ENCODE data around the gene ERCC6L2.

The ERCC6L2 gene

DNA sequence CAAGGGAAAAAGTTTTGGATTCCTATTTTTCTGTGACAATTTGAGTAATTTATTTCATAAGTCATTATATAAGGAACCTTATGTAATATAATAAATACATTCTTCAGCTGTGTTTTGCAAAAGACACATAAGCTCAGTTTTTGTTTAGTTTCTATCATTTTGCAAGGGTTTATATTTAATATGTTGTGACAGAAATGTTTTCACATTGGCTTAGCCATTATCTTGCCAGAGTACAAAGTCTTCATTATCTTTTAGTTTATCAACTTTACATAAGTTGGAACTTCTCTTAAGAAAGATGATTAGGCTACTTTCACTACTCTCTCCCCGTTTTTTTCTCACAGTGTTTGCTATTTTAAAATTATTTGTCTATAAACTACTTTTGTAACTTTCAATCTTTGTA, 54.8 kb downstream of the ERCC6L2 start:
- no peak for DNase-seq

DNA sequence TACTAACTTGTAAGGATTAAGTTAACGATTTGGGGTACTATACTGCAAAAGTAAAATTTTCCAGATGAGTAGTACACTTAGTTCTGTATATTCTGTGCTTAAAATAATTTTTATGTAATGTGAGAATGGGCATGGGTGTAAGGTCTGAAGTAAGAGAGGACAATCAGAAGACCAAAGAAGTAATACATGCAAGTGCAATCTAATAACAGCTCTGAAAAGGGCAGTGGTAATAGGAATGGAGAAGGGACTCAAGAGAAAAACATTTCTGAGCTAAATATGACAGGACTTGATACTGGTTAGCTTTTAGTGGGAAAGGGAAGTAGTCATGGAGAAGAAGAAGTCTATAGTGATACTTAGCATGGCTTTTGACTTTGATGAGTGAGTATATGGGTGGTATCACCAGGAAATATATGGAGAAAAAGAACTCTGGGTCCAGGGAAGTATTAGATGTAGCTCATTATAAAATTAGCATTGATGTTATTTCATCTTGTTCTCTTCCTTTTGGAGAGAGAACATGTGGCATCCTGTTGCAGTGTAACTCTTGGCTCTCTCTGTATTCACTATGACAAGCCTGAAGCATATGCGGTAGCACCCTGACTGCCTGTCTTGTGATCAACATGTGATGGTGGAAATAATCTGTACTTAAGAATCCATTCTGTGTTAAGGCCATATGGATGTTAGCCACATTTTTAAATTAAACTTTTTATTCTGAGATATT, 60.5 kb downstream of the ERCC6L2 start:
- no peak for DNase-seq

DNA sequence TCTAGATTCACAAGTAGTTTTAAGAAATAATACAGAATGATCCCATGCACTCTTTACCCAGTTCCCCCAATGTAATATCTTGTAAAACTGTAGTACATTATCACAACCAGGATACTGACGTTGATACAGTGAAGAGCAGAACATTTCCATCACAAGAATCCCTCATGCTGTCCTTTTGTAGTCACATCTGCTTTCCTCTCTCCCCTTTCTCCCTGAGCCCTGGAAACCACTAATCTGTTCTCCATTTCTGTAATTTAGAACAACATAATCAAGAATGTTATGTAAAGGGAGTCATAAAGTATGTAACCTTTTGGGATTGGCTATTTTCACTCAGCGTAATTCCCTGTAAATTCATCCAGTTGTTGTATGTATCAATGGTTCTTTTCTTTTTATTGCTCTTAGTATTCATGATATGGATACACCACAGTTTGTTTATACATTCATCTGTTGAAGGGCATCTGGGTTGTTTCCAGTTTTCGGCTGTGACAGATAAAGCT, 61.1 kb downstream of the ERCC6L2 start:
- DNase-seq: no peak

DNA sequence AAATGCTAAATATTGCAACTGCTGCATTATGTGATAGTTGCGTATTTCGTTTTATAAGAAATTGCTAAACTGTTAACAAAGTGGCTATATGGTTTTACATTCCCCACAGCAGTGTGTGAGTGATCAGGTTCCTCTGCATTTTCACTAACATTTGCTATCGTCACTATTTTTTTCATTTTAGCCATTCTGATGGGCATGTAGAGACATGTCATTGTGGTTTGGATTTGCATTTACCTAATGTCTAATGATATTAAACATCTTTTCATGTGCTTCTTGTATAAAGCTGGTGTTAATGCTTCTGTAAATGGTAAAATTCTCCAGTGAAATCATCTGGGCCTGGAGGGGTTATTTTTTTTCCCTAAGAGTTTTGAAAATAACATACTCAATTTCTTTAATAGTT, 61.6 kb downstream of the ERCC6L2 start:
- DNase-seq: no peak

DNA sequence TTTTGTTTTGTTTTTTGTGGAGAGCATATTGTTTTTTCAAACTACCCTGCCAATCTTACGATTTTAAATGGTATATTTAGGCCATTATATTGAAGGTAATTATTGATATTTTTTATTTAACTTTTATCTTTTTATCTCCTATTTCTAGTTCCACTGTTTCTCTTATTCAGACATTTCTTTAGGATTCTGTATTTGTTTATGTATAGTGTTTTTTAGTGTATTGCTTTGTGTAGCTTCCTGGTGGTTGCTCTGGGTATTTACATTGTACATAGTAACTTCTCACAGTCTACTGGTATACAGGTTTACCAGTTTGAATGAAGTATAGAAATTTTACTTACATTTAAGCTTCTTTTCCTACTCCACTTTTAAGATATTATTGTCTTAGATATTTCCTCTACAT, 63.2 kb downstream of the ERCC6L2 start:
- no peak for DNase-seq

DNA sequence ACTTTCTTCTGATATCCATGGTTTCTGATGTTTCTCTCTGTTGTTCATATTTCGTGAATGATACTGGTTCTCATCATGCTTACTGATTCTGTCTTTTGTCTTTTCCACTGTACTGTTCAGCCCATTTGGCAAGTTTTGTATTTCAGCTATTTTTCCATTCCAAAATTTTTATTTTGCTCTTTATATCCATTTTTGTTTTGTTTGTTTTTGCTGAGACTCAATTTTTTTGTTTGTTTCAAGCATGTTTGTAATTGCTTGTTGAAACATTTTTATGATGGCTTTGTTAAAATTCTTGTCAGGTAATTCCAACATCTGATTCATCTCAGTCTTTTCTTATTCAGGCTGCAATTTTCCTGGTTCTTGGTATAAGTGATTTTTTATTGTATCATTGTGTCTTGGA, 64.0 kb downstream of the ERCC6L2 start:
- no peak for DNase-seq

DNA sequence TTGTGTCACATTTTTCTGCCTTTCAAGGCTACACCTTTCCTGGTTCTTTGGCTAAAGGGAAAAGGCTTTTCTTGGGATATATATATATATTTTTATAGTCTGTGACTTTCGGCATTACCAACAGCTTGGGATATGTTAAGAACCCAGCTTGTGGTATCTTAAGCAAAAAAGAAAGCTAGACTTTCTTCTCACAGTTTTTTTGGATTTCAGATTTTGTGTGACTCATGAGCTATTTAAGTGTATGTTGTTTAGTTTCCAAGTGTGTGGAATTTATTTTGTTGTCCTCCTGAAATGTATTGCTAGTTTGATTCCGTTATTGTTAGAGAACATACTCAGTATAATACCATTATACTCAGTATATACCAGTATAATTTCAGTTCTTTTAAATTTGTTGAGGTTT, 64.8 kb downstream of the ERCC6L2 start:
- no peak for DNase-seq

DNA sequence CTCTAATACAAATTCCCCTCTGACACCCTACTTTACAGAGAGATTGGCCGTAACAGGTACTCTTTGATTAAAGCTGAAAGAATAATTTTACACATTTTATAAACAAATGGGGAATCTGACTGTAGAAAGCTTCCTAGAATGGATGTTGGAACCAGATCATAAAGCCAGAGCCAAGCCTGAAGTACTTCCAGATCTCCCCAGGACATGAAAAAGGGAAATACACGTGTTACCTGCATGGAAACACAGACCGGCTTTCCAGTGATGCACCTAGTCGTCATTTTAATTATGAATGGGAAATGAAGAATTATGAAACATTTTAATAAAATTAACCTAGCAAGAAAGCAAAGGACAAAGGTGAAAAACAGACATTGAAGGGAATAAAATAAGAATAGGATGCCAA, 66.5 kb downstream of the ERCC6L2 start:
- DNase-seq: no peak

DNA sequence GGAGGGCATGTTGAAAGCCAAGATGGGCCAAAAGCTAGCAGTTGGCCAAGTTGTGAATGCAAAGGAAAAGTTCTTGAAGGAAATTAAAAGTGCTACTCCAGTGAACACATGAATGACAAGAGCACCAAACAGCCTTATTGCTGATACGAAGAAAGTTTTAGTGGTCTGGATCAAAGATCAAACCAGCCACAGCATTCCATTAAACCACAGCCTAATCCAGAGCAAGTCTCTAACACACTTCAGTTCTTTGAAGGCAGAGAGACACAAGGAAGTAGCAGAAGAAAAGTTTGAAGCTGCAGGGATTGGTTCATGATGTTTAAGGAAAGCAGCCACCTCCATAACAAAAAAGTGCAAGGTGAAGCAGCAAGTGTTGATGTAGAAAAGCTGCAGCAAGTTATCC, 71.6 kb downstream of the ERCC6L2 start:
- DNase-seq: no peak

DNA sequence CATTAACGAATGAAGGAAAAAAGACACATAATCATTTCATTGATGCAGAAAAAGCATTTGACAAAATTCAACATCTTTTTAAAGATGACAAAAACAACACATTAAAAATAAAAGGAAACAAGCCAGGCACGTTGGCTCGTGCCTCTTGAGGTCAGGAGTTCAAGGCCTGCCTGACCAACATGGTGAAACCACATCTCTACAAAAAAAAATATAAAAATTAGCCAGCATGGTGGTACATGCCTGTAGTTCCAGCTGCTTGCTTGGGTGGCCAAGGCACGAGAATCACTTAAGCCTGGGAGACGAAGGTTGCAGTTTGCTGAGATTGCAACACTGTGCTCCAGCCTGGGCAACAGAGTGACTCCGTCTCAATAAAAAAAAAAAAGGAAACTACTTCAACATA, 77.0 kb downstream of the ERCC6L2 start:
- no peak for DNase-seq

DNA sequence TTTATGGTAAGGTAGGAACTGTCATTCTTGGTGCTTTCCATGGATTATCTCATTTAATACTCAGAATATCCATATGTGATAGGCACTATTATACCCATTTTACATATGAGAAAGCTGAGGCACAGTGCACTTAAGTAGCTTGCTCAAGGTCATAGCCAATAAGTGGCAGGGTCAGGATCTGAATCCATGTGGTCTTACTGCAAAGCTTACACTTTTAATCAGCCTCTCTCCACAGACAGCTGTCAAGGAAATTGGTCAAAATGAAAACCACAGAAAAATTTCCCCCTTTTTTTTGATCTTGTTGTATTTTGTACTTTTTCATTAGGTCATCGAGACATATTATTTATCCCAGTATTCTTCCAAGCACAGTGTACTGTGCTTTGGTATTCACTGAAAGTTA, 78.5 kb downstream of the ERCC6L2 start:
- no peak for DNase-seq

DNA sequence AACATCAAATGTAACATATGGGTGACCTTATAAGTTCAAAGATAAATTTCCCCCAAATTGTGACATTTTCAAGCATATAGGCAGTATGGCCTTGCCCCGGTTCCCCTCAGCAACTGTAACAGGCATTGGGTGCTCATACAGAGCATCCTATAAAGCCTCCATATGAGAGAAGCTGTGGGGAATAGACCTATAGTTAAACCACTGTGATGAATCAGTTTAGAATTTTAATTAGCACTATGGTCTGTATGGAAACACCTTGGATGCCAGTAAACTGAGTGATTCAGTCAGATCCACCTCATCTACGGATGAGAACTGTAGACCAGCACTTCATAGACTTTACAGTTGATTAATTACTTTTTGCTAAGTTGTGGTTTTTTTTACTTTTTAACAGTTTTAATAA, 79.4 kb downstream of the ERCC6L2 start:
- no peak for DNase-seq

DNA sequence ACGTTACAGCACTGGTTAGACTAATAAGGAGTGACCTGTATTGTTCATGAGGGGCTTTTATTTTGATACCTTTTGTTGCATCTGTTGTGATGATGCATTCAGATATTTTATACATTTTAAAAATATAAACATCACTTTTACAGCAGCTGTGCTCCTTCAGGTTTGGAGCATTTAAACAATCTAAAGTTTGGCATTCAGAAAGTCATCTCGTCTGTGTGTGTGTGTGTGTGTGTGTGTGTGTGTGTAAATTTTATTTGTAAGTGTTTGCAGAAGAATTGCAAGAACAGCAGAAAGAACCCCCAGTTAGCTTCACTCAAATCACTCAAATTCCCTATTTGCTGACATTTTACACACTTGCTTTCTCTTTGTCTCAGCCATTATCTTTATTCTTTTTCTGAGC, 87.4 kb downstream of the ERCC6L2 start:
- DNase-seq: no peak

DNA sequence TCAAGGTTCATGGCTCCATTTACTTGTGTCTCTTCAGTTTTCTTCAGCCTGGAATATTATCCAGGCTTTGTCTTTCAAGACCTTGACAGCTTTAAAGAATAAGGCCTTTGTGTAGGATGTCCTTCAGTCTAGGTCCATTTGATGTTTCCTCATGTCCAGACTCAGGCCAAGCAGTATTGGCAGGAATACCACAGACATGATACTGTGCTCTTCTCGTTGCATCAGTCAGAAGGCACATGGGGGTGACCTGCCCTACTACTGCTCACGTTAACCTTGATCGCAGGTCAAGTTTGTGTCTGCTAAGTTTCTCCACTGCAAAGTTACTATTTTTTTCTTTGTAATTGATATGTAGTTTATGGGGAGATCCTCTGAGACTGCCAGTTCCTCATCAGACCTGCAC, 88.2 kb downstream of the ERCC6L2 start:
- no peak for DNase-seq

DNA sequence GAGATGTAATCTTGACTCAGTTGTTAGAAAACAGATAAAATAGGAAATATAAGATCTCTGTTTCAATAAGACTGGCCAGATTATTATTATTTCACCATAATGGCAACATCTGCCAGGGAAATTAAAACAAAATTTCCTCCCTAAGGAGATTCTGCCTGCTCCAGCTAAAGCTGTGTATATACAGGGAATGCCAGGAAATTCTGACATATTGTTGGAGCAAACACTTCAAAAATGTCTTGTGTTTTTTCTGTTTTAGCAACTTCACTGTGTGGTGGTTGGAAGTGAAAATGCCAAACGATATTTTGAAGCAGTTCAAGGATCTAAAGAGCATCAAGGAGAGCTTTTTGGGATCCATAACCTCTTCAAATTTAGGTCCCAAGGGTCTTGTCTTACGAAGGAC, 90.8 kb downstream of the ERCC6L2 start:
- DNase-seq: no peak

DNA sequence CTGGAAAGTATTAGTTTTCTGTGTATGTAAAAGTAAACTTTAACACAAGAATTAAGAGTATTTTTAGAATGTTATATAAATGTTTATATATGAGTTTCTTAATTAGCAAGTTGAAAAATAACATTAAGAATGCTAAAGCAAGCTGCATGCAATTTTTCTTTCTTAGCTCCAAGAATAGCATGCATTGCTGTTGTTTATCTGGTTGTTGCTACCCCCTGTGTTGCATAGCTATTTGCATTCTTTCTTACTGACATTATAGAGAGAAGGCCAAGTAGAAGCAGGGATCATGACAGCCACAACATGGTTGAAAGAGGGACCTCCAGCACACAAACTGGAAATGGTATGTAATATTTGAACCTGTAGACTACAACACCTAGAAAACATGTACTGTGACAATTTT, 94.8 kb downstream of the ERCC6L2 start:
- no peak for DNase-seq

DNA sequence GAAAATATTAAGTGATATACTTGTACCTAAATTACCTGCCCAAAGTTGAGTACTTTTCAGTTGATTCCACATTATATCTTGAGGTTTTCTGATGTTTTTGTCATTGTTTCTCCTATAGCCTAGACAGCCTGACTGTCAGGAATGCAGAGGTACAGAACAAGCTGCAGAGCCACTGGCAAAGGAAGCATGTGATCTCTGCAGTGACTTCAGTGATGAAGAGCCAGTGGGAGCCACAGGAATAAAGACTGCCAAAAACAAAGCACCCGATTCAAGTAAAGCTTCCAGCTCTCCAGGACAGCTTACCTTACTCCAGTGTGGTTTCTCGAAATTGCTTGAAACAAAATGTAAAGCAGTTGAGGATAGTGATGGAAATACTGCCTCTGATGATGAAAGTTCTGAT, 96.3 kb downstream of the ERCC6L2 start:
- DNase-seq: no peak

DNA sequence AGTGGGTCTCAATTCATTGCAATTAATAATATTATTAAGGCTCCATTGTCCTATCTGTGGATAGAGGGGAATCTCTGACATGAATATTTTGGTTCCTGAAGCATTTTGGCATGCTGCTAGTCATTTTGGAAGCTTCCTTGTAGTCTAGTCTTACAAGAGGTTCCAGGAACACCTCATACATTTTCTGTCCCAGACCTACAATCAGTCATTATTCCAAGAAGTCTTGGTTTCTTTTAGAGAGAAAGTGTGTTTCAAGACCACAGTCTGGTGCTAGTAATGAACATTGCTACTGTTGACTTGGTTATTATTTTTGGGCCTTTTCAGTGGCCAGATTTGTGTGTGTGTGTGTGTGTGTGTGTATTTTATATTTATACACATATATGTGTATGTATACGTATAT, 98.9 kb downstream of the ERCC6L2 start:
- no peak for DNase-seq

DNA sequence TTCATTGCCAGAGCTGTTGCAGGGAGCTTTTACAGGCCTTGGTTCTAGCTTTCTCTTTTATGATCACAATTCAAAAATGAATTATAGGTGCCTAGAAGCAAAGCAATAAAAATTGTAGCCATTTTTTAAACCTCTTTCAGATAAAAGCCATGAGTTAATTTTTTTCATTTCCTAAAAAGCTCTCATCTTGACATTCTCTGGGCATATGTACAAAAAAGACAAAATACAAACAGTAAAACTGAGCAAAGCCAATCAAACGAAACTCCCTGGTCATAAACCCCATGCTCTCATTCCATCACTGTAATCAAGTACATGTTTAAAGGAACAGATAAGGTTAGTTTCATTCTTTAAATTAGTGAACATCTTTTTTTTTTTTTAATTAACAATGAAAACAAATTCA, 101.9 kb downstream of the ERCC6L2 start:
- DNase-seq: no peak

DNA sequence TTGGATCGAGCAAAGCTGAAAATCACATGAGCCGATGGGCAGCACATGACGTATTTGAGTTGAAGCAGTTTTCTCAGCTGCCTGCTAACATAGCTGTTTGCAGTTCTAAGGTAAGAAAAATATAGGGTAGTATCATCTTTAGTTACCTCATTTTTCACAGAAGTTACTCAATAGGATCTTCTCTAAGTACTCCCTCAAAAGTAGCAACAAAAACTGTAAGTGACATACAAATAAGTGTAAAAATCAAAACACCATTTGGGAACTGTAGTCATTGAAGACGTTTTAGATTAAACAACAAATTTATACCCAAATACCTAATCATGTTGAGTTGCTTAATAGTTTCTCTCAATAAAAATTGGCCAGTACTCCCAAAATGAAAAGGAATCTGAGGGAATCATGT, 102.6 kb downstream of the ERCC6L2 start:
- DNase-seq: no peak

DNA sequence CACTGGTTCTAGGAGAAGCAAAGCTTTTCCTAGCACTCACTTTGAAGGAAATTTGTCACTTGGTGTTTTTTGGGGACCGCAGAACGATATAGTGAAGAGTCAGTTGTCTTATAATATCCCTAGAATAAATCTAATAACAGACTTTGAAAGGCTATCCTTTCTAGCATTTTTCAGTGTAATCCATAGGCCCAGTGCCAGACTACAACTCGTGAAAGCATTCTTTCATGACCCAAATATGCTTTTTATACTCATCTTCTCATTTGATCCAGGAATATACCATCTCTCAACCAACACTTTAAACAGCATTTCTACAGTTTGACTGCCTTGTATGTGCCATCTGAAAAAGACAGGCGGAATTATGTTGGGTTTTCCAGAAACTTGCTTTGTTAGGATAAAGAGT, 104.0 kb downstream of the ERCC6L2 start:
- DNase-seq: no peak

DNA sequence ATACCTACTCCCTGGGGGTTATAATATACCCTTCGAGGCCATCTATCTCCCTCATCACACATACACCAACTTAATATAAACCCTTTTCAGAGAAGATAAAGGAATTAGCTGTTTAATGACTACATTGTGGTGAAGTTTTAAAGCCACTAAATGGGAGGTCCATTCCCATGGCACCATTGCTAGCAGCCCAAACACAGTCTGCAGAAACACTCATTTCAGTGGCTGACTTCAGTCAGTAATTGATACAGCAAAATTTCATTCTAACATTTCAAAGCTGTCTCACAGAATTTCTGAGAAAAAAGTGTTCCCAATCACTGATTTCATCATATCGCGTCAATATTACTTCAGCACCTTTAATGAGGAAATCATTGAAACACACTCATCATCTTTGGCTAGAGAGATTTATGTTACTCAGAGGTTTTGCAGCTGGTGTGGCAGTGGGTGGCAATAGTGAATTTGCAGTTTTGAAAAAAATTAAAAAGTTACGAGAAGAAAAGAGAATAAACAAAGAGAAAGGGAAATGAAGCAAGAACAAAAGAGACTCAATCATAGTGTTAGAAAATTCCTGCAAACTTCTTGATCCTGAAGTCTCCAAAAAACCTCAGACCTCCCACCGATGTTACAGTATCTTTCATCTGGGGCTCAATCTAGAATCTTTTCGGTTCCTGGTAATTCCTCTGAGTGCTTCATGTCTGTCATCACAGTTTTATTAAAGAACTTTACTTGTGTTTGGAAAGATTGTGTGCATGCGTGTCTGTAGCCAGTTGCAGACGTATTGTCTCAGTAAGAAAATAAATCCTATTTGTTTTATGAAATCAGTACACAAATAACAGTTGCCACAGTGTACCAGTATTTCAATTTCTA, 105.0 kb downstream of the ERCC6L2 start:
- DNase-seq: no peak

DNA sequence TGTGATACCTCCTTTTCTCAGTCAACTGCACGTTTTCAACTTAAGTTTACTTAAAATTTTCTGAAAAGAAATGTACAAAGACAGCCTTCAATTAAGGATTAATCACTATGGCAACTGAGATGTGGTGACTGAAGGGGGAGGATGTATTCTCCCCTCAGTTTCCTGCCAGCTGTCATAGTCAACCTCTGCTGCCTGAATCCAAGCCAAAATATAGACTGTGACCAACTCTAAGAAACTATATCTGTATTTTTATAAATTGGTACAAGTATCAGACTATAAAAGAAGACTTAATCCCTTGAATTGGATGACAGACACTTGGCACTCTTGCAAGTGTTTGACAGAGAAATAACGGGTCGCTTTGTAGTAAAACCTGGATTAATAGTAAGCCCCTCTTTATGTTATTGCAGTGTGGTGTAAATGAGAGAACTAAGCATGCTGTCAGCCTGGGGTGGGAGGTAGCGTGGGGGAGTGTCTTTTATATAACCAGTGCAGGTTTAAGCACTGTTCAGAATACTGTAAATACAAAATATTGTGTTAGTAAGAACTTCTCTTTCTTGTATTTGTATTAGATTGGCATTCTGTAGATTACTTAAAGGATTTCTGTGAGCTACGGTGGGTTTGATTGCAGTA, 106.4 kb downstream of the ERCC6L2 start:
- no peak for DNase-seq

DNA sequence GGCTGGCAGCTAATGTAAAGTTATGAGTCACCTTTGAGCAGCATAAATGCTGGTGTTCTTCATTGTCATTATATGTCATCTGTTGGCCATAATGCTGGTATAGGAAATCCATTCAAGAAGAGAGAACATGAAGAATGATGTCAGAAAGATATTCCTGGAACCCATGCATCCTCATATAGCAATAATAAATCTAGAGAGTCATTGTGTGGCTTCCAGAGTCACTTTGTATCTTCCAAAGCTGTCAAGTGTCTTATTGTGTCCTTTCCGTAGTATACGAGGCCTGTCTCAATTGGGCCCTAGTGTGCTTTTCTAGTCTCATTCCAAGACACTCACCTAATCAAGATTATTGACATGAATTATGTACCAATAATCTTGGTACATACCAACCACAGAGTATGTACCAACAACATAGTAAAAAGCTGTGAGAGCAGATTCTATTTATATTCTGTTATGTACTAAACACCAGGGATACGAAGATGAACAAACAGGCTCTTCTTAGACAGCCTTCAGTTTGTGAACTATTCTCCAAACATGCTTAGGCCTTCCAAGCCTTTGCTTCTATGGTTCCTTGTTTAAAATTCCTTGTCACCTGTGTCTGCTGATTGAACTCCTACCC, 110.1 kb downstream of the ERCC6L2 start:
- no peak for DNase-seq
